K562 treated with DMSO at 1 percent for 12 hours (cell line): Measurements from ENCODE around the gene BBS5. TPM values are rescaled to one million over a fixed set of nuclear protein-coding genes. Genes with fewer than 3 reads are reported as not detected.

ENCODE experiments used
- total RNA-seq: library from RNA; unstranded; fragments of 300-600 nt; gene quantifications from 2 replicates; pipeline ENCODE4 v1.2.3, GENCODE V29; 2022; ENCODE audit not compliant: insufficient read depth

The BBS5 gene
- 3.0 and 4.1 TPM in 2 replicates for total RNA-seq

GRCh38 chr2:169479257-169480078, at the start of gene BBS5:
TSS of gene BBS5 (plus strand) at chr2:169479494. CDS start at chr2:169479554, 60 bp downstream.

DNA sequence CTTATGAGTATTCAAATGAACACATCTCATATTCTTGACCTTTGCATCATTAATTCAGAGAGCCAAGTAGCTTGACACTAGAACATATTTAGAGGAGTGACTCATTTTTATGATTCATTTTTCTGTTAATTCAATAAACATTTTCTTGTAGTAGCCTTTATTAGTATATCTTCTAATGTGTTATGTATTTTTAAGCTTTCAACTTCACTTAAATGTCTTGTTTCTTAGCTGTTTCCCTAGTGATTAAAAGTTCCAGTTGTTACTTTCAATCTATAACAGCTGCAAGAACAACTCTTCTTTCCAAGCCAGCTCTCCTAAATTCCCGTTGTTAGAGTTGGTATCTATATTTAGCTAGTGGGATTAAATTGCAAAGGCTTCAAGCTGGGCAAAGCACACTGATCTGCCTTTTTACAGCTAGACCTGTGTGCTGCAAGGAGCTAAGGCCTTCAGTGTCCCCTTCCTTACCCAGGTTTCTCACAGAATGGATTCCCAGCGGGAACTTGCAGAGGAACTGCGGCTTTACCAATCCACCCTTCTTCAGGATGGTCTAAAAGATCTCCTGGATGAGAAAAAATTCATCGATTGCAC, 30.1 kb downstream of the BBS5 start, which contains the start of gene KLHL41:
KLHL41 (plus strand) TSS at position 405 of the 588 bp plus-strand sequence; CDS start at position 482, 77 bp downstream.

Other genes with a start within 250 kb of the BBS5 start
- 0.12 TPM in 1 of 2 replicates, not detected in the other for gene LRP2, start 117.0 kb upstream of the BBS5 start, total RNA-seq
- gene KLHL41, start 30.2 kb downstream of the BBS5 start, total RNA-seq = 0.25 TPM in 1 of 2 replicates, not detected in the other
- gene FASTKD1, start 94.4 kb downstream of the BBS5 start, total RNA-seq = 27.8 and 61.5 TPM in 2 replicates
- 47.3 and 53.7 TPM in 2 replicates for gene PPIG, start 104.9 kb downstream of the BBS5 start, total RNA-seq
- 2.4 and 3.0 TPM in 2 replicates for gene CFAP210, start 214.9 kb downstream of the BBS5 start, total RNA-seq
- gene PHOSPHO2, start 215.0 kb downstream of the BBS5 start, total RNA-seq = 5.2 and 14.9 TPM in 2 replicates